Parietal lobe (tissue), 1 donor: Measurements from ENCODE around the gene ZNHIT6. TPM values are rescaled to one million over a fixed set of nuclear protein-coding genes. Genes with fewer than 3 reads are reported as not detected.

Source experiments
- total RNA-seq: library from RNA; depleted of rRNA; stranded (reverse); fragments of >200 nt; gene quantifications from one replicate; pipeline ENCODE4 v1.2.3, GENCODE V29; 2014

Gene ZNHIT6
- 16.9 TPM for total RNA-seq

DNA sequence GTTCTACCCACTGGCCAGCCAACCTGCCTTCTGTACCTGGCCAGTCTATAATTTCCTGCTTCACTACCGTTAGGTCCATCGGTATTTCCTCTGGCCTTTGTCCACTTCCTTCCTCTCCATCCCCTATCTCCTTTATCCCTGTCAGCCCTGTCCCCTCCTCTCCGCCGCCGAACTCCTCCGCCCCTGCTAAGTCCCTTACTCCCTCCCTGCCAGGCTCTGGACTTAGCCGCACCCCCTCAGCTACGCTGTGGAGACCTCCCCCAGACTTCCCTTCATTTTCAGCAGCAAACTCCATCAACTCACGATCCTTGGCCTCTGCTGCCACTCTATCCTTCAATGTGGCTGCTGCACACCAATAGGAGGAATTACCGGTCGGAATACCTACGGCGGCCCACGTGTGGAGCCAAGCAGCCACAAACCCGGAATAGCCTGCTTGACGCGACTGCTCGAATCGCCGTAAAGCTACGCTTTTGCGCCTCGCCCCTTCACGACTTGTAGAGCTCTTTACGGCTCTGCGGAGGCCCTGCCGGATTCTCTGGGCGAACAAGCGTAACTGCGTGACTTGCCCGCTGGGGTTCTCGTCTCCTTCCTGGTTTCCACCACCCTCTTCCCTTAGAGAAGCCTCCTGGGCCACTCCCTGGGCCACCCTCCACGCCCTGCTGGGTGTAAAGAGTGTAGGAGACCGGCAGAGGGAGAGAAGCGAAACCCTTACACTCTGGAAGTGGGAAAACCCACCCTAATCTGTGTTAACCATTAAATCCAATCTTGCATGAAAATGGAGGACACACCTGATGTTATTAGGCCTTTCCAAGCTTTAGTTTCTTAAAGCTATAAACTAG, at the start of gene ZNHIT6:
Gene ZNHIT6, minus strand, starts transcription at position 444 of the 839 bp plus-strand sequence. Its CDS starts 149 bp downstream, at position 295.

Other genes with a start within 250 kb of the ZNHIT6 start
- gene DDAH1, start 243.3 kb downstream of the ZNHIT6 start, total RNA-seq, result 45.4 TPM
- 3.4 TPM for gene CCN1, start 127.7 kb downstream of the ZNHIT6 start, total RNA-seq